ENCODE measurements around the gene PTMS. TPM values are rescaled to one million over a fixed set of nuclear protein-coding genes. Genes with fewer than 3 reads are reported as not detected.

PTMS gene
- total RNA-seq, 1 experiment from 2014 or later, result 422 TPM

- no peaks in the 10 kb centered on the region for H3K36me3 Mint-ChIP-seq (ENCODE audit: insufficient read depth in 1 of 3, low read depth in 3 of 3)
- Histone ChIP-seq H4K20me1 (ENCODE audit: control insufficient read depth, insufficient read depth, insufficient read length) (no peaks in the 10 kb centered on the region), H3K4ac (ENCODE audit: low read depth, low read length) (no peak overlapping the region), H3K9ac (ENCODE audit: extremely low read depth, insufficient read length, low read length) (no peak overlapping the region), H2BK5ac (ENCODE audit: insufficient read length, low read length) (no peak overlapping the region), H3K4me1 (ENCODE audit: insufficient read depth, low read length) (peaks cover 4% of the 10 kb centered on the region; the same call in 1 of the 2 replicates), H3K27ac (ENCODE audit: insufficient read length, low read depth, low read length) (no peak overlapping the region), H3K14ac (ENCODE audit: insufficient read depth, low read length) (no peak overlapping the region), H3K56ac (ENCODE audit: insufficient read length, low read depth, low read length) (no peak overlapping the region), H3T11ph (ENCODE audit: low read length) (no peak overlapping the region), H4K91ac (ENCODE audit: insufficient read length, low read depth, low read length) (no peak overlapping the region), H2BK20ac (ENCODE audit: low read depth, low read length, poor library complexity, severe bottlenecking) (no peak overlapping the region), H2BK15ac (ENCODE audit: low read depth, low read length) (no peak overlapping the region), H3K18ac (ENCODE audit: insufficient read length, low read depth, low read length) (no peak overlapping the region), H3K23ac (ENCODE audit: insufficient read length, low read depth, low read length) (no peak overlapping the region), H3K79me1 (ENCODE audit: insufficient read depth, low read depth, low read length, poor library complexity, severe bottlenecking) (no peaks in the 10 kb centered on the region), H3K9me3 (ENCODE audit: control insufficient read depth, low read depth, low read length) (no peaks in the 10 kb centered on the region), H3K79me2 (ENCODE audit: insufficient read depth, low read length) (no peaks in the 10 kb centered on the region), H3K23me2 (ENCODE audit: insufficient read length, low read depth, low read length, poor library complexity, severe bottlenecking) (no peaks in the 10 kb centered on the region), H2AK5ac (ENCODE audit: insufficient read length, low read length) (no peak overlapping the region), H2AFZ (ENCODE audit: low read length) (no peak overlapping the region), H2BK12ac (ENCODE audit: insufficient read length, low read depth, low read length) (no peak overlapping the region), H3K27me3 (ENCODE audit: insufficient read depth, low read length) (no peaks in the 10 kb centered on the region), H4K8ac (replicated peaks; ENCODE audit: insufficient read length, low read depth, low read length) (no peak overlapping the region), H3K4me2 (ENCODE audit: insufficient read depth, insufficient read length, low read length) (no peak overlapping the region), H4K5ac (ENCODE audit: insufficient read length, low read depth, low read length) (no peak overlapping the region), H2BK120ac (ENCODE audit: low read depth, low read length, poor library complexity, severe bottlenecking) (no peak overlapping the region)
- no peak overlapping the region for H3K27ac Mint-ChIP-seq
- H3K4me1 Mint-ChIP-seq, result peaks cover 20 to 25% of the 10 kb centered on the region in 2 experiments
- no peaks in the 10 kb centered on the region for H3K9me3 Mint-ChIP-seq
- no peak overlapping the region; a peak in 1 of 5 replicates for H3K4me3 Mint-ChIP-seq
- WGBS (ENCODE audit: extremely low coverage, insufficient read length, low lambda C conversion rate), result no CpG with 5 or more reads among the region's 5 CpGs
- H3K27me3 Mint-ChIP-seq (ENCODE audit: low read depth), result peaks cover 10% of the 10 kb centered on the region
- TF ChIP-seq CTCF (conservative IDR thresholded peaks at IDR 0.05), result no peak
- DNase-seq, result no peak
Measured at GRCh38 chr12:6784761-6785160, 18.6 kb downstream of the PTMS start.
